Measurements from ENCODE around the gene TTPAL. TPM values are rescaled to one million over a fixed set of nuclear protein-coding genes. Genes with fewer than 3 reads are reported as not detected.

The TTPAL gene
- total and polyA plus RNA-seq, 2 donors (not counting 3 experiments of a cell fraction or from before 2014, with no cell fraction given) = 4.0 to 8.0 TPM

- H3K4me3 ChIP-seq (replicated peaks in 1 of 3; ENCODE audit: insufficient read depth in 1 of 3, low read depth in 1 of 3, low read length in 3 of 3) = no peak overlapping the region
- no peak overlapping the region for H2AFZ ChIP-seq (ENCODE audit: low read depth, low read length)
- ChIA-PET CTCF (interaction anchor here (1.7 kb wide), 1 partner anchor 120 kb away, joined by 4 read pairs; no protein-coding TSS in a partner anchor), POLR2A (no interaction called here)
- dilution Hi-C loops (cut with MboI; ENCODE audit: extremely low pct_ligation_motif_present, low sequenced_read_pairs) = no loop called here
- no TSS peak for BruUV-seq (replicated peaks)
- no peak overlapping the region for H3K4me2 ChIP-seq (ENCODE audit: insufficient read depth, low read length)
- intact Hi-C loops (cut with micrococcal nuclease) = no loop called here
- H3K9ac ChIP-seq (replicated peaks; ENCODE audit: extremely low read depth, insufficient read depth, low read length) = no peak overlapping the region
- H3K36me3 ChIP-seq (ENCODE audit: control insufficient read depth in 2 of 2, extremely low read depth in 1 of 2, insufficient read depth in 2 of 2, low read length in 2 of 2) = peaks cover 9 to 22% of the 10 kb centered on the region in 2 experiments
- TF ChIP-seq POLR2A (IDR thresholded peaks at IDR 0.05; ENCODE audit: low read depth, low read length) (no peak), FOS (IDR thresholded peaks at IDR 0.05; ENCODE audit: borderline replicate concordance, insufficient read depth, low read length) (no peak)
- no peaks in the 10 kb centered on the region for H3K9me1 ChIP-seq (replicated peaks; ENCODE audit: control insufficient read depth, extremely low read depth, insufficient read depth, low read length)
- FAIRE-seq = no peak
- H3K79me2 ChIP-seq (ENCODE audit: control insufficient read depth, insufficient read depth, low read length) = no peaks in the 10 kb centered on the region
- DNase-seq (ENCODE audit: low read depth, low spot score) = no peak
- no peaks in the 10 kb centered on the region for H3K27me3 ChIP-seq (ENCODE audit: control insufficient read depth in 2 of 2, insufficient read depth in 2 of 2, low read length in 2 of 2)
- H4K20me1 ChIP-seq (replicated peaks; ENCODE audit: control insufficient read depth, extremely low read depth, insufficient read depth, low read length) = no peaks in the 10 kb centered on the region
- no peaks in the 10 kb centered on the region for H3K9me3 ChIP-seq (replicated peaks; ENCODE audit: control insufficient read depth, insufficient read depth, low read length)
- H3K4me1 ChIP-seq (ENCODE audit: control insufficient read depth, extremely low read depth, insufficient read depth, low read length) = no peaks in the 10 kb centered on the region
- no peak overlapping the region for H3K27ac ChIP-seq (ENCODE audit: insufficient read depth, low read depth, low read length)
Observed at GRCh38 chr20:44489223-44489622, 13.5 kb downstream of the TTPAL start.

DNA sequence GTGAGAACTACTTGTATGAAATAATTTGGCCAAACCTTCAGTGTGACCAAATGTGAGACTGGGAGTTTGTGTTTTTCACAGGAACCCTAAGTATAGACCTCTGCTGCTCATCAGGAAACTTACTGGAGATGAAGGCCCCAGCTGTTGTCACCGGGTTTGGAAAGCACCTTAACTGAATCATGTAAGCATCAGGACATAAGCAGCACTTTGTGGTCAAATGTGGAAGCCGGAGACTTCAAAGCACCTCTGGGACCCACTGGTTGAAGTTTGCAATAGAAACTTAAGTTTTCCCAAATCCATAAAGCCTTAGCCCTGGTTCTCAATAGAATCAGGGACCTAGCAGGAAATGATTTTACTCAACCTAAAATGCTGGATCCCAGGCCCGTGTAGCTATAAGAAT, 14.3 kb downstream of the TTPAL start:
- TF ChIP-seq EZH2 (IDR thresholded peaks at IDR 0.05; ENCODE audit: borderline replicate concordance, low read depth, low read length, severe bottlenecking) (no peak), MYC (IDR thresholded peaks at IDR 0.05; ENCODE audit: low read depth, low read length) (no peak), FOS (IDR thresholded peaks at IDR 0.05; ENCODE audit: borderline replicate concordance, insufficient read depth, low read length) (no peak), CTCF (IDR thresholded peaks at IDR 0.05; ENCODE audit: extremely low read depth in 1 of 2, insufficient read depth in 1 of 2, low read depth in 1 of 2, low read length in 2 of 2) (no peak), GATA2 (IDR thresholded peaks at IDR 0.05; ENCODE audit: insufficient read depth, insufficient read length, low read depth, low read length) (no peak), POLR2A (IDR thresholded peaks at IDR 0.05; ENCODE audit: low read depth, low read length) (no peak), POLR2AphosphoS5 (IDR thresholded peaks at IDR 0.05; ENCODE audit: insufficient read depth, low read depth, low read length) (no peak), JUN (IDR thresholded peaks at IDR 0.05; ENCODE audit: borderline replicate concordance, insufficient read depth, insufficient read length, low read depth) (no peak), MAX (IDR thresholded peaks at IDR 0.05; ENCODE audit: insufficient read depth, insufficient read length) (no peak)
- no TSS peak for BruUV-seq (replicated peaks)
- no peak overlapping the region for H3K9ac ChIP-seq (replicated peaks; ENCODE audit: extremely low read depth, insufficient read depth, low read length)
- no peak overlapping the region for H2AFZ ChIP-seq (ENCODE audit: low read depth, low read length)
- DNase-seq (ENCODE audit: low read depth, low spot score) (no peak), FAIRE-seq (no peak)
- CTCF ChIA-PET = interaction anchor here (1.0 kb wide), 1 partner anchor 14 kb away, joined by 3 read pairs; no protein-coding TSS in a partner anchor
- POLR2A ChIA-PET = no interaction called here
- H3K4me3 ChIP-seq (replicated peaks in 1 of 3; ENCODE audit: insufficient read depth in 1 of 3, low read depth in 1 of 3, low read length in 3 of 3) = no peak overlapping the region
- H3K9me3 ChIP-seq (replicated peaks; ENCODE audit: control insufficient read depth, insufficient read depth, low read length) = no peaks in the 10 kb centered on the region
- peaks cover 9 to 24% of the 10 kb centered on the region in 2 experiments for H3K36me3 ChIP-seq (ENCODE audit: control insufficient read depth in 2 of 2, extremely low read depth in 1 of 2, insufficient read depth in 2 of 2, low read length in 2 of 2)
- H3K9me1 ChIP-seq (replicated peaks; ENCODE audit: control insufficient read depth, extremely low read depth, insufficient read depth, low read length) = no peaks in the 10 kb centered on the region
- H3K4me2 ChIP-seq (ENCODE audit: insufficient read depth, low read length) = no peak overlapping the region
- H4K20me1 ChIP-seq (replicated peaks; ENCODE audit: control insufficient read depth, extremely low read depth, insufficient read depth, low read length) = no peaks in the 10 kb centered on the region
- H3K27me3 ChIP-seq (ENCODE audit: control insufficient read depth in 2 of 2, insufficient read depth in 2 of 2, low read length in 2 of 2) = no peaks in the 10 kb centered on the region
- intact Hi-C loops (cut with micrococcal nuclease) = no loop called here
- no peaks in the 10 kb centered on the region for H3K4me1 ChIP-seq (ENCODE audit: control insufficient read depth, extremely low read depth, insufficient read depth, low read length)
- dilution Hi-C loops (cut with MboI; ENCODE audit: extremely low pct_ligation_motif_present, low sequenced_read_pairs) = no loop called here
- no peaks in the 10 kb centered on the region for H3K79me2 ChIP-seq (ENCODE audit: control insufficient read depth, insufficient read depth, low read length)
- no peak overlapping the region for H3K27ac ChIP-seq (ENCODE audit: insufficient read depth, low read depth, low read length)

All from endothelial cell of umbilical vein (primary cell).